ENCODE data around the gene SPATA13. TPM values are rescaled to one million over a fixed set of nuclear protein-coding genes. Genes with fewer than 3 reads are reported as not detected.

The SPATA13 gene
- total and polyA plus RNA-seq, 2 donors (not counting 3 experiments of a cell fraction or from before 2014, with no cell fraction given): 6.6 to 12.9 TPM

DNA sequence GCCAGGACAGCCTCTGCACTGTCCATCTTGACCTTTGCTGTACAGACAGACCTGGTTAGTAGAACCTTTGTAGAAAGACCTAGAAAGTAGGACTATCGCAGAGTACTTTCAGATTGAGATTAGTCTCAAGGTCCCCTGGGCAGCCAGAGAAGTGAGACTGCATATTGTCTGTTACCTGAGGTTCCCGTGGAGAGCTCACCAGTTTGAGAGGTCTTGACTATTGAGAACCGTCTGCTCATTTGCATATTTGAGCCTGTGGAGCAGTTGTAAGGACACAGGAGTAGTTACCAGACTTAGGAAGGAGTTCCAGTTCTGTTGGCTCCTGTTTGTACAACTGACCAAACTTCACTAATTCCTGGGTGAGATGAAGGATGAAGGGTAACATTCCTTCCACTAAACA lies 66.2 kb downstream of the SPATA13 start:
- Histone ChIP-seq H3K9me3 (replicated peaks; ENCODE audit: control insufficient read depth, insufficient read depth, low read length) (no peaks in the 10 kb centered on the region), H3K9ac (replicated peaks; ENCODE audit: extremely low read depth, insufficient read depth, low read length) (no peak overlapping the region), H3K27me3 (ENCODE audit: control insufficient read depth in 2 of 2, insufficient read depth in 2 of 2, low read length in 2 of 2) (no peaks in the 10 kb centered on the region), H3K4me3 (replicated peaks in 1 of 3; ENCODE audit: insufficient read depth in 1 of 3, low read depth in 1 of 3, low read length in 3 of 3) (no peak overlapping the region), H4K20me1 (replicated peaks; ENCODE audit: control insufficient read depth, extremely low read depth, insufficient read depth, low read length) (no peaks in the 10 kb centered on the region), H3K27ac (ENCODE audit: insufficient read depth, low read depth, low read length) (no peak overlapping the region), H3K36me3 (ENCODE audit: control insufficient read depth in 2 of 2, extremely low read depth in 1 of 2, insufficient read depth in 2 of 2, low read length in 2 of 2) (no peaks in the 10 kb centered on the region), H2AFZ (ENCODE audit: low read depth, low read length) (no peak overlapping the region), H3K4me1 (ENCODE audit: control insufficient read depth, extremely low read depth, insufficient read depth, low read length) (no peaks in the 10 kb centered on the region), H3K79me2 (ENCODE audit: control insufficient read depth, insufficient read depth, low read length) (no peaks in the 10 kb centered on the region), H3K9me1 (replicated peaks; ENCODE audit: control insufficient read depth, extremely low read depth, insufficient read depth, low read length) (no peaks in the 10 kb centered on the region), H3K4me2 (ENCODE audit: insufficient read depth, low read length) (no peak overlapping the region)
- ChIA-PET POLR2A (no interaction called here), CTCF (interaction anchor here (1.4 to 2.7 kb wide), 3 partner anchors 25 to 207 kb away, joined by 3 to 47 read pairs (median 6); no protein-coding TSS in a partner anchor)
- BruUV-seq (replicated peaks): no TSS peak
- intact Hi-C loops (cut with micrococcal nuclease) (loop anchor here (10.0 kb wide), 1 partner anchor 762 kb away; no protein-coding TSS in a partner anchor), dilution Hi-C loops (cut with MboI; ENCODE audit: extremely low pct_ligation_motif_present, low sequenced_read_pairs) (no loop called here)
- DNase-seq (ENCODE audit: low read depth, low spot score): no peak
- TF ChIP-seq, protein P1, sequence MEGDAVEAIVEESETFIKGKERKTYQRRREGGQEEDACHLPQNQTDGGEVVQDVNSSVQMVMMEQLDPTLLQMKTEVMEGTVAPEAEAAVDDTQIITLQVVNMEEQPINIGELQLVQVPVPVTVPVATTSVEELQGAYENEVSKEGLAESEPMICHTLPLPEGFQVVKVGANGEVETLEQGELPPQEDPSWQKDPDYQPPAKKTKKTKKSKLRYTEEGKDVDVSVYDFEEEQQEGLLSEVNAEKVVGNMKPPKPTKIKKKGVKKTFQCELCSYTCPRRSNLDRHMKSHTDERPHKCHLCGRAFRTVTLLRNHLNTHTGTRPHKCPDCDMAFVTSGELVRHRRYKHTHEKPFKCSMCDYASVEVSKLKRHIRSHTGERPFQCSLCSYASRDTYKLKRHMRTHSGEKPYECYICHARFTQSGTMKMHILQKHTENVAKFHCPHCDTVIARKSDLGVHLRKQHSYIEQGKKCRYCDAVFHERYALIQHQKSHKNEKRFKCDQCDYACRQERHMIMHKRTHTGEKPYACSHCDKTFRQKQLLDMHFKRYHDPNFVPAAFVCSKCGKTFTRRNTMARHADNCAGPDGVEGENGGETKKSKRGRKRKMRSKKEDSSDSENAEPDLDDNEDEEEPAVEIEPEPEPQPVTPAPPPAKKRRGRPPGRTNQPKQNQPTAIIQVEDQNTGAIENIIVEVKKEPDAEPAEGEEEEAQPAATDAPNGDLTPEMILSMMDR (IDR thresholded peaks at IDR 0.05; ENCODE audit: extremely low read depth in 1 of 2, insufficient read depth in 1 of 2, low read depth in 1 of 2, low read length in 2 of 2): no peak
- TF ChIP-seq POLR2A (IDR thresholded peaks at IDR 0.05; ENCODE audit: low read depth, low read length) (no peak), JUN (IDR thresholded peaks at IDR 0.05; ENCODE audit: borderline replicate concordance, insufficient read depth, insufficient read length, low read depth) (no peak), POLR2AphosphoS5 (IDR thresholded peaks at IDR 0.05; ENCODE audit: insufficient read depth, low read depth, low read length) (no peak), FOS (IDR thresholded peaks at IDR 0.05; ENCODE audit: borderline replicate concordance, insufficient read depth, low read length) (no peak), EZH2 (IDR thresholded peaks at IDR 0.05; ENCODE audit: borderline replicate concordance, low read depth, low read length, severe bottlenecking) (no peak), GATA2 (IDR thresholded peaks at IDR 0.05; ENCODE audit: insufficient read depth, insufficient read length, low read depth, low read length) (no peak), MYC (IDR thresholded peaks at IDR 0.05; ENCODE audit: low read depth, low read length) (no peak)
- TF ChIP-seq, protein P2, sequence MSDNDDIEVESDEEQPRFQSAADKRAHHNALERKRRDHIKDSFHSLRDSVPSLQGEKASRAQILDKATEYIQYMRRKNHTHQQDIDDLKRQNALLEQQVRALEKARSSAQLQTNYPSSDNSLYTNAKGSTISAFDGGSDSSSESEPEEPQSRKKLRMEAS (IDR thresholded peaks at IDR 0.05; ENCODE audit: insufficient read depth, insufficient read length): no peak
- no peak for FAIRE-seq

All from endothelial cell of umbilical vein (primary cell).